Kidney (tissue), 22 donors: ENCODE data around the gene IQCB1. TPM values are rescaled to one million over a fixed set of nuclear protein-coding genes. Genes with fewer than 3 reads are reported as not detected.

ENCODE experiments used
- DNase-seq, 5 donors: peaks; one replicate each; pipeline ENCODE4 v3.0.0-alpha.2; 2013 to 2020
- FAIRE-seq: peaks from 2 replicates; lab custom pipeline; 2012; peaks lifted over from hg19 to GRCh38; lab: Jason Lieb, UNC
- H3K27ac ChIP-seq, 2 donors: one replicate each; pipeline ENCODE4 v1.7.0; 2013; ENCODE audit warnings: low read depth in 2 of 2, low read length in 2 of 2, inconsistent platforms in 1 of 2
- H3K27me3 ChIP-seq: one replicate; pipeline ENCODE4 v1.7.1; 2013; ENCODE audit warnings: low read length, inconsistent platforms; ENCODE audit not compliant: control insufficient read depth, insufficient read depth
- H3K36me3 ChIP-seq, 3 donors: one replicate each; pipeline versions ENCODE4 v1.7.0 to v1.7.1; 2013; ENCODE audit warnings: low read length in 3 of 3, control low read depth in 1 of 3, inconsistent platforms in 1 of 3; ENCODE audit not compliant: insufficient read depth in 3 of 3, control insufficient read depth in 2 of 3
- H3K4me1 ChIP-seq, 3 donors: one replicate each; pipeline versions ENCODE4 v1.7.0 to v1.7.1; 2013; ENCODE audit warnings: low read length in 3 of 3, inconsistent platforms in 1 of 3, low read depth in 1 of 3; ENCODE audit not compliant: control insufficient read depth in 2 of 3, insufficient read depth in 2 of 3
- H3K4me3 ChIP-seq, 3 donors: one replicate each; pipeline versions ENCODE4 v1.7.0 to v1.8.1; 2013; ENCODE audit warnings: low read length in 3 of 3, control low read depth in 1 of 3, inconsistent platforms in 1 of 3
- H3K9ac ChIP-seq, 3 donors: one replicate each; pipeline versions ENCODE4 v1.7.0 to v1.7.1; 2013; ENCODE audit warnings: low read length in 3 of 3, control low read depth in 1 of 3, inconsistent platforms in 1 of 3
- H3K9me3 ChIP-seq, 3 donors: one replicate each; pipeline versions ENCODE4 v1.7.0 to v1.7.1; 2013; ENCODE audit warnings: low read length in 3 of 3, control low read depth in 1 of 3, inconsistent platforms in 1 of 3; ENCODE audit not compliant: control insufficient read depth in 2 of 3, insufficient read depth in 1 of 3
- intact Hi-C: fragments of 100-400 bp; cut with DNase I; formaldehyde crosslinking; loops from one replicate; pipeline ENCODE4 v1.11.1; 2022
- long read RNA-seq, 10 donors: library from polyadenylated mRNA in 1 of 10; unstranded in 1 of 10; transcript quantifications; one replicate each; pipeline ENCODE4 v2.0.0 and lab custom pipeline, GENCODE V29; 2021 to 2026
- polyA plus RNA-seq: library from polyadenylated mRNA; stranded (reverse); fragments of 350-450 nt; fragmentation: Illumina TruSeq; extraction: RNeasy Lipid Tissue Mini Kit (QIAGEN cat#74804); gene quantifications from one replicate; pipeline ENCODE4 v1.2.3, GENCODE V29; 2014; ENCODE audit warnings: low read depth, low replicate concordance; ENCODE audit not compliant: insufficient read depth
- total RNA-seq: library from RNA; stranded (reverse); fragmentation: NEBNext Ultra II Directional; extraction: Animal tissue kit (Norgen Biotek cat#: 25700); gene quantifications from one replicate; pipeline ENCODE4 v1.2.1, GENCODE V29; 2021
- TF ChIP-seq, protein P1 (sequence below): IDR thresholded peaks from 3 replicates; pipeline ENCODE4 v1.5.1; 2012; ENCODE audit warnings: mild to moderate bottlenecking, moderate library complexity, borderline replicate concordance; ENCODE audit not compliant: insufficient read depth; ENCODE audit errors: extremely low read depth
- donor health status: control.
- donor health status: control.
- donor health status: control.
- donor health status: control.
- donor health status: control.
- donor health status: DM: yes; HTN: yes; CAD: no.
- donor health status: Normal renal cell carcinoma (clear cell type).

IQCB1 gene, protein sequence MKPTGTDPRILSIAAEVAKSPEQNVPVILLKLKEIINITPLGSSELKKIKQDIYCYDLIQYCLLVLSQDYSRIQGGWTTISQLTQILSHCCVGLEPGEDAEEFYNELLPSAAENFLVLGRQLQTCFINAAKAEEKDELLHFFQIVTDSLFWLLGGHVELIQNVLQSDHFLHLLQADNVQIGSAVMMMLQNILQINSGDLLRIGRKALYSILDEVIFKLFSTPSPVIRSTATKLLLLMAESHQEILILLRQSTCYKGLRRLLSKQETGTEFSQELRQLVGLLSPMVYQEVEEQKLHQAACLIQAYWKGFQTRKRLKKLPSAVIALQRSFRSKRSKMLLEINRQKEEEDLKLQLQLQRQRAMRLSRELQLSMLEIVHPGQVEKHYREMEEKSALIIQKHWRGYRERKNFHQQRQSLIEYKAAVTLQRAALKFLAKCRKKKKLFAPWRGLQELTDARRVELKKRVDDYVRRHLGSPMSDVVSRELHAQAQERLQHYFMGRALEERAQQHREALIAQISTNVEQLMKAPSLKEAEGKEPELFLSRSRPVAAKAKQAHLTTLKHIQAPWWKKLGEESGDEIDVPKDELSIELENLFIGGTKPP
- 16.9 TPM for total RNA-seq
- 12.9 TPM for polyA plus RNA-seq
- long read RNA-seq, donor 1, partial matches to known transcripts: 0 of 1 reads
- long read RNA-seq, donor 1, other reads (novel, unspliced or antisense): 0 of 1 reads
- long read RNA-seq, donor 2, partial matches to known transcripts: 0 of 2 reads
- long read RNA-seq, donor 2, other reads (novel, unspliced or antisense): 0 of 2 reads
- long read RNA-seq, donor 3, partial matches to known transcripts: 0 of 1 reads
- long read RNA-seq, donor 3, other reads (novel, unspliced or antisense): 0 of 1 reads
- long read RNA-seq, donor 4, partial matches to known transcripts: 0 of 6 reads
- long read RNA-seq, donor 4, other reads (novel, unspliced or antisense): 0 of 6 reads
- long read RNA-seq, donor 5, partial matches to known transcripts: 0 of 1 reads
- long read RNA-seq, donor 5, other reads (novel, unspliced or antisense): 0 of 1 reads
- long read RNA-seq, donor 6, transcript IQCB1-201 (15 exons, 2,594 nt): major isoform, 5 of 5 reads
- long read RNA-seq, donor 6, partial matches to known transcripts: 0 of 5 reads
- long read RNA-seq, donor 6, other reads (novel, unspliced or antisense): 0 of 5 reads
- long read RNA-seq, donor 7, transcript IQCB1-201 (15 exons, 2,594 nt): major isoform, 5 of 12 reads
- long read RNA-seq, donor 7, partial matches to known transcripts: 2 of 12 reads
- long read RNA-seq, donor 7, other reads (novel, unspliced or antisense): 5 of 12 reads
- long read RNA-seq, donor 8, partial matches to known transcripts: 8 of 12 reads
- long read RNA-seq, donor 8, other reads (novel, unspliced or antisense): 0 of 12 reads
- long read RNA-seq, donor 9: 0 reads
- long read RNA-seq, donor 10, partial matches to known transcripts: 8 of 10 reads
- long read RNA-seq, donor 10, other reads (novel, unspliced or antisense): 0 of 10 reads

DNA sequence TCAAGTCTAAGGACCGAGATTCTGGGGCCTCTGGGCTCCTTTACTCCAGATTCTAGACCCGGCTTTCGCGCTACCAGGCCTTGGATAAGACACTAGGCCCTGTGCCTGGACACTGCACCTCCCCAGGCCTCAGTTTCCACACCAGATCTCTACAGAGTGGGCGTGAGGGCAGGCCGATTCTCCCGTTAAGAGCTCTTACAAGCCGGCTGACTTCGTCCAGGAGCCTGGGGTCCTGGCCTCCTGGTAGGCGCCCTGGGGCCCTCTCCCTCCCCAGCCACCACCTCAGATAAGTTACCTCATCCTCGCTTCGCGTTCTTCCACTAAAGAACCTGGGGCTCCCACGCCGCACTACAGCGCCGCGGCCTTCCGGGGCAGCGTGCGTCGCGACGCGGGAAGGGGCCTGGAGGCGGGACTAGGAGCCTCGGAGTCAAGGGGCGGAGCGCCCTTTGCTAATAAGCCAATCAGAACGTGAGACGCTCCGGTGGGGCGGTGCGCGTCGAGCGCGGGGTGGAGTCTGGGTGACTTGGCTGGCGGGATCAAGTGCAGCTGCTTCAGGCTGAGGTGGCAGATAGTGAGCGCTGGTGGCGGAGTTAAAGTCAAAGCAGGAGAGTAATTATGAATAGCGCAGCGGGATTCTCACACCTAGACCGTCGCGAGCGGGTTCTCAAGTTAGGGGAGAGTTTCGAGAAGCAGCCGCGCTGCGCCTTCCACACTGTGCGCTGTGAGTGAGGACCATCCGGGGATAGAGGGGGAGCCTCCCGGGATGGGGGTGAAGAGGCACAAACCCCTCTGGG is at the start of gene IQCB1, which contains the start of gene EAF2:
Gene IQCB1 (minus strand): TSS at position 390 of the 794 bp plus-strand sequence. CDS start 6,100 bp downstream, outside the sequence.
Gene EAF2 (plus strand): TSS at position 539 of the 794 bp plus-strand sequence. CDS start 77 bp downstream, at position 616.
- peaks cover 2 to 5% (median 4%) of the 10 kb centered on the region in 3 donors for H3K4me1 ChIP-seq
- TF ChIP-seq, protein P1, sequence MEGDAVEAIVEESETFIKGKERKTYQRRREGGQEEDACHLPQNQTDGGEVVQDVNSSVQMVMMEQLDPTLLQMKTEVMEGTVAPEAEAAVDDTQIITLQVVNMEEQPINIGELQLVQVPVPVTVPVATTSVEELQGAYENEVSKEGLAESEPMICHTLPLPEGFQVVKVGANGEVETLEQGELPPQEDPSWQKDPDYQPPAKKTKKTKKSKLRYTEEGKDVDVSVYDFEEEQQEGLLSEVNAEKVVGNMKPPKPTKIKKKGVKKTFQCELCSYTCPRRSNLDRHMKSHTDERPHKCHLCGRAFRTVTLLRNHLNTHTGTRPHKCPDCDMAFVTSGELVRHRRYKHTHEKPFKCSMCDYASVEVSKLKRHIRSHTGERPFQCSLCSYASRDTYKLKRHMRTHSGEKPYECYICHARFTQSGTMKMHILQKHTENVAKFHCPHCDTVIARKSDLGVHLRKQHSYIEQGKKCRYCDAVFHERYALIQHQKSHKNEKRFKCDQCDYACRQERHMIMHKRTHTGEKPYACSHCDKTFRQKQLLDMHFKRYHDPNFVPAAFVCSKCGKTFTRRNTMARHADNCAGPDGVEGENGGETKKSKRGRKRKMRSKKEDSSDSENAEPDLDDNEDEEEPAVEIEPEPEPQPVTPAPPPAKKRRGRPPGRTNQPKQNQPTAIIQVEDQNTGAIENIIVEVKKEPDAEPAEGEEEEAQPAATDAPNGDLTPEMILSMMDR: no peak
- intact Hi-C loops: no loop called here
- H3K27me3 ChIP-seq: no peaks in the 10 kb centered on the region
- FAIRE-seq: peak; percentile 95
- peak within 1 kb of the TSS; percentile 6 to 36 for H3K27ac ChIP-seq
- peak; percentile 97 to 98 (median 98) for DNase-seq
- peak within 1 kb of the TSS; percentile 89 to 93 (median 91) for H3K4me3 ChIP-seq
- H3K9ac ChIP-seq: peak within 1 kb of the TSS; percentile 66 to 95 (median 78)
- H3K36me3 ChIP-seq: no peaks in the 10 kb centered on the region
- no peaks in the 10 kb centered on the region for H3K9me3 ChIP-seq

DNA sequence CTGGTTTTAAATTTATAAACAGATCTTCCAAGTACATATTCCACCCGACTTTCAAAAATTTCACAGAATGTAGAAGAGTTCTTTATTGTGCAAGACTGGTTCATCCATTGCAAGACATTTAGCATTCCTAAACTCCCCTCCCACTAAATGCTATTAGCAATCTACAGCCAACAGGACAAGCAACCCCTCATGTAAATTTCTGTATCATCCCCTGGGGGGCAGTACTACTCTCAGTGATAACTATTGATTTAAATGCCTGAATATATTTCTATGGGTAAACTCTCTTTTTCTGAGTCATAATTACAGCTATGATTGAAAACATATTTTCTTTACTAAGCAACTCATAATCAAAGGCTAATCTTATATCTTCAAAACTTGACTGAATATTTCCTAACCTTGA is 48.6 kb upstream of the IQCB1 start:
- FAIRE-seq: no peak
- H3K9ac ChIP-seq: no peak overlapping the region
- TF ChIP-seq, protein P1: peak; percentile 11
- intact Hi-C loops: no loop called here
- H3K4me1 ChIP-seq: no peaks in the 10 kb centered on the region
- peaks cover 0 to 2% (median 0%) of the 10 kb centered on the region in 3 donors for H3K36me3 ChIP-seq
- no peak overlapping the region for H3K27ac ChIP-seq
- no peak overlapping the region for H3K4me3 ChIP-seq
- no peaks in the 10 kb centered on the region for H3K9me3 ChIP-seq
- no peaks in the 10 kb centered on the region for H3K27me3 ChIP-seq
- peak in 2 of 5 donors; percentile 3 to 26 for DNase-seq

DNA sequence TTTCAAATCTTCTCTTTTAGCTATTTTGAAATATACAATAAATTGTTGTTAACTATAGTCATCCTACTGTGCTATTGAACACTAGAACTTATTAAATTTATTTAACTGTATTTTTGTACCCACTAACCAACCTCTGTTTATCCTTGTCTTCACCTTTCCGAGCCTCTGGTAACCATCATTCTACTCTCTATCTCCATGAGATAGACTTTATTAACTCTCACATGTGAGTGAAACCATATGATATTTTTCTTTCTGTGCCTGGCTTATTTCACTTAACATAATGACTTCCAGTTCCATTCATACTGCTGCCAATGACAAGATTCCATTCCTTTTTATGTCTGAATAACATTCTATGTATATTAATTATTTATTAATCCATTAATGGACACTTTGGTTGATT is 43.6 kb upstream of the IQCB1 start:
- Histone ChIP-seq H3K9ac (no peak overlapping the region), H3K27me3 (no peaks in the 10 kb centered on the region), H3K27ac (no peak overlapping the region), H3K9me3 (no peaks in the 10 kb centered on the region), H3K36me3 (no peaks in the 10 kb centered on the region), H3K4me3 (no peak overlapping the region), H3K4me1 (no peaks in the 10 kb centered on the region)
- DNase-seq: no peak
- TF ChIP-seq, protein P1: no peak
- intact Hi-C loops: no loop called here
- FAIRE-seq: no peak
